SK-N-SH (cell line): Measurements from ENCODE around the gene KLHDC7A. TPM values are rescaled to one million over a fixed set of nuclear protein-coding genes. Genes with fewer than 3 reads are reported as not detected.

Source experiments
- CTCF ChIA-PET: fragments of 300-600, 350-600 bp; formaldehyde crosslinking; extraction: SDS; loops from one replicate; lab custom pipeline; 2021; lab: Yijun Ruan, JAX
- POLR2A ChIA-PET: fragments of 350-600 bp; sonication (Branson Sonifier 250); formaldehyde crosslinking; extraction: SDS; loops from one replicate; lab custom pipeline; 2020; ENCODE audit warnings: antibody characterized with exemption, inconsistent platforms; lab: Yijun Ruan, JAX
- DNase-seq: peaks from one replicate; pipeline ENCODE4 v3.0.0; 2012
- H2AFZ ChIP-seq: fragments of 200-600 bp; sonication (generic); 2 replicates; pipeline ENCODE4 v1.8.1; 2016; ENCODE audit warnings: antibody characterized with exemption, mild to moderate bottlenecking, low read depth
- H3F3A ChIP-seq: fragments of 200-600 bp; sonication (generic); replicated peaks from 2 replicates; pipeline ENCODE3; 2016; ENCODE audit warnings: antibody characterized with exemption, mild to moderate bottlenecking; ENCODE audit not compliant: insufficient read depth
- H3K27ac ChIP-seq, 2 experiments: fragments of 200-500 bp in 1 of 2; fragments of 200-600 bp in 1 of 2; sonication (Bioruptor generic) in 1 of 2; sonication (generic), shearing (Covaris generic) in 1 of 2; 2 replicates each; pipeline versions ENCODE4 v1.5.1 to v1.6.1; 2014 to 2016; ENCODE audit warnings: low read depth in 2 of 2, inconsistent platforms in 1 of 2, low read length in 1 of 2, mild to moderate bottlenecking in 1 of 2, mixed read lengths in 1 of 2
- H3K27me3 ChIP-seq: fragments of 200-600 bp; sonication (generic), shearing (Covaris generic); 2 replicates; pipeline ENCODE4 v1.6.1; 2016; ENCODE audit warnings: mixed run types; ENCODE audit not compliant: insufficient read depth
- H3K36me3 ChIP-seq, 2 experiments: fragments of 200-500 bp in 1 of 2; fragments of 200-600 bp in 1 of 2; sonication (Bioruptor generic) in 1 of 2; sonication (generic) in 1 of 2; replicated peaks in 1 of 2; 2 replicates each; pipeline versions ENCODE3 to v1.5.1; 2014 to 2016; ENCODE audit warnings: low read length in 1 of 2, mild to moderate bottlenecking in 1 of 2; ENCODE audit not compliant: insufficient read depth in 2 of 2, control insufficient read depth in 1 of 2
- H3K4me1 ChIP-seq, 2 experiments: fragments of 200-500 bp in 1 of 2; fragments of 200-600 bp in 1 of 2; sonication (Bioruptor generic) in 1 of 2; sonication (generic), shearing (Covaris generic) in 1 of 2; 2 replicates each; pipeline versions ENCODE4 v1.5.1 to v1.6.1; 2014 to 2016; ENCODE audit warnings: low read depth in 1 of 2, low read length in 1 of 2, mixed run types in 1 of 2; ENCODE audit not compliant: insufficient read depth in 2 of 2, control insufficient read depth in 1 of 2
- H3K4me2 ChIP-seq: fragments of 200-600 bp; sonication (generic), shearing (Covaris generic); 2 replicates; pipeline ENCODE4 v1.6.1; 2017; ENCODE audit warnings: mixed run types
- H3K4me3 ChIP-seq, 2 experiments: fragments of 200-500 bp in 1 of 2; fragments of 200-600 bp in 1 of 2; sonication (Bioruptor generic) in 1 of 2; sonication (generic), shearing (Covaris generic) in 1 of 2; 2 replicates each; pipeline versions ENCODE4 v1.5.1 to v1.8.1; 2014 to 2016; ENCODE audit warnings: low read depth in 2 of 2, inconsistent platforms in 1 of 2, low read length in 1 of 2, mild to moderate bottlenecking in 1 of 2, mixed read lengths in 1 of 2, moderate library complexity in 1 of 2
- H3K79me2 ChIP-seq: fragments of 200-600 bp; sonication (generic); 2 replicates; pipeline ENCODE4 v1.8.1; 2017; ENCODE audit warnings: mild to moderate bottlenecking; ENCODE audit not compliant: insufficient read depth
- H3K9ac ChIP-seq: fragments of 200-600 bp; sonication (generic); 2 replicates; pipeline ENCODE4 v1.6.1; 2017; ENCODE audit warnings: mixed run types
- H3K9me2 ChIP-seq: fragments of 200-600 bp; sonication (generic); 2 replicates; pipeline ENCODE4 v1.6.1; 2017; ENCODE audit warnings: mixed run types
- H3K9me3 ChIP-seq: fragments of 200-600 bp; sonication (generic); 2 replicates; pipeline ENCODE4 v1.6.1; 2017; ENCODE audit warnings: mixed run types, mild to moderate bottlenecking, moderate library complexity
- H4K20me1 ChIP-seq: fragments of 200-600 bp; sonication (generic); 2 replicates; pipeline ENCODE4 v1.6.1; 2017; ENCODE audit warnings: mild to moderate bottlenecking, mixed run types; ENCODE audit not compliant: insufficient read depth
- CHD2 ChIP-seq: fragments of 150-350 bp; IDR thresholded peaks from 2 replicates; pipeline ENCODE4 v1.6.1; 2018; ENCODE audit warnings: low read length; ENCODE audit not compliant: partially characterized antibody
- EP300 ChIP-seq, 2 experiments: IDR thresholded peaks; 2 replicates each; pipeline versions ENCODE4 v1.4.0 to v1.6.1; 2012; ENCODE audit warnings: borderline replicate concordance in 1 of 2, low read depth in 1 of 2, low read length in 1 of 2
- EZH2phosphoT487 ChIP-seq: fragments of 200-600 bp; sonication (generic); IDR thresholded peaks from 2 replicates; pipeline ENCODE4 v1.6.1; 2017; ENCODE audit warnings: low read depth, mixed run types, mild to moderate bottlenecking, antibody characterized with exemption, moderate library complexity, borderline replicate concordance
- FOXJ3 ChIP-seq: sonication (generic); formaldehyde crosslinking; IDR thresholded peaks from 2 replicates; pipeline ENCODE4 v1.5.1; 2020; ENCODE audit warnings: mild to moderate bottlenecking, missing genetic modification reagents
- FOXM1 ChIP-seq: IDR thresholded peaks from 2 replicates; pipeline ENCODE4 v1.4.0; 2012; ENCODE audit warnings: low read depth, mild to moderate bottlenecking
- GABPA ChIP-seq: IDR thresholded peaks from 2 replicates; pipeline ENCODE4 v1.4.0; 2012; ENCODE audit warnings: low read depth, mild to moderate bottlenecking
- IRF3 ChIP-seq: fragments of 150-350 bp; IDR thresholded peaks from 2 replicates; pipeline ENCODE4 v1.6.1; 2016; ENCODE audit warnings: mild to moderate bottlenecking, low read depth, low read length
- JUND ChIP-seq: IDR thresholded peaks from 2 replicates; pipeline ENCODE4 v1.4.0; 2012
- MEF2A ChIP-seq: IDR thresholded peaks from 2 replicates; pipeline ENCODE4 v1.4.0; 2012; ENCODE audit warnings: low read depth, borderline replicate concordance
- NFIC ChIP-seq: IDR thresholded peaks from 2 replicates; pipeline ENCODE4 v1.4.0; 2012; ENCODE audit warnings: borderline replicate concordance
- NRF1 ChIP-seq: IDR thresholded peaks from 2 replicates; pipeline ENCODE4 v1.6.1; 2012; ENCODE audit warnings: low read depth, mild to moderate bottlenecking, low read length
- POLR2AphosphoS5 ChIP-seq: IDR thresholded peaks from 2 replicates; pipeline ENCODE4 v1.6.1; 2012; ENCODE audit warnings: low read depth, low read length
- RAD21 ChIP-seq: IDR thresholded peaks from 2 replicates; pipeline ENCODE4 v1.6.1; 2012; ENCODE audit warnings: mild to moderate bottlenecking, low read length
- REST ChIP-seq: IDR thresholded peaks from 2 replicates; pipeline ENCODE4 v1.6.1; 2012; ENCODE audit warnings: mild to moderate bottlenecking, low read depth, low read length, moderate library complexity
- RFX5 ChIP-seq: IDR thresholded peaks from 2 replicates; pipeline ENCODE4 v1.6.1; 2012; ENCODE audit warnings: mild to moderate bottlenecking, improper control_type of control experiment, low read length
- RXRA ChIP-seq: IDR thresholded peaks from 2 replicates; pipeline ENCODE4 v1.4.0; 2012; ENCODE audit warnings: low read depth, mild to moderate bottlenecking, borderline replicate concordance
- TAF1 ChIP-seq: IDR thresholded peaks from 2 replicates; pipeline ENCODE4 v1.6.1; 2012; ENCODE audit warnings: low read depth, mild to moderate bottlenecking, low read length, moderate library complexity, borderline replicate concordance
- TEAD4 ChIP-seq: IDR thresholded peaks from 2 replicates; pipeline ENCODE4 v1.4.0; 2012; ENCODE audit warnings: mild to moderate bottlenecking, borderline replicate concordance; ENCODE audit not compliant: insufficient read depth
- USF1 ChIP-seq: IDR thresholded peaks from 2 replicates; pipeline ENCODE4 v1.4.0; 2012; ENCODE audit warnings: low read depth, borderline replicate concordance
- WGBS: methylation state at CpG from one replicate; pipeline ENCODE4 v1.1.6; 2017; ENCODE audit warnings: low lambda C conversion rate; 5-methylcytosine and 5-hydroxymethylcytosine counted together
- polyA plus RNA-seq, 3 experiments: library from polyadenylated mRNA; depleted of rRNA; stranded (reverse); fragments of >200 nt; gene quantifications; 2 replicates each; pipeline ENCODE4 v1.2.3, GENCODE V29; 2012
- TF ChIP-seq, protein P1 (sequence below): IDR thresholded peaks from 2 replicates; pipeline ENCODE4 v1.4.0; 2012; ENCODE audit warnings: low read depth
- TF ChIP-seq, protein P2 (sequence below): IDR thresholded peaks from 2 replicates; pipeline ENCODE4 v1.4.0; 2012; ENCODE audit warnings: low read depth, borderline replicate concordance

Gene KLHDC7A
- polyA plus RNA-seq, 1 of the 3 experiments (the other 2 are of a cell fraction): not detected

DNA sequence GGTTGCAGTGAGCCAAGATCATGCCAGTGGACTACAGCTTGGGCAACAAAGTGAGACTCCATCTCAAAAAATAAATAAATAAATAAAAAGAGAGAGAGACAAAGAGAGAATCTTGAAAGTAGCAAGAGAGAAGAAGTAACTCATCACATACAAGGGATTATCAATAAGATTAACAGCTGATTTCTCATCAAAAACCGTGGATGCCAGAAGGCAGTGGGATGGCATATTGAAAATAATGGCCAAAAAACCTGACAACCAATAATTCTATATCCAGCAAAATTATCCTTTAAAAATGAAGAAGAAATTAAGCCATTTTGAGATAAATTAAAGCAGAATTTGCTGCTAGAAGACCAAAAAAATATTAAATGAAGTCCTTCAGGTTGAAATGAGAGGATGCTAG, 35.7 kb downstream of the KLHDC7A start (continued):
- no peak for TF ChIP-seq IRF3
- TF ChIP-seq FOXJ3 (CRISPR knock-in tag): no peak

DNA sequence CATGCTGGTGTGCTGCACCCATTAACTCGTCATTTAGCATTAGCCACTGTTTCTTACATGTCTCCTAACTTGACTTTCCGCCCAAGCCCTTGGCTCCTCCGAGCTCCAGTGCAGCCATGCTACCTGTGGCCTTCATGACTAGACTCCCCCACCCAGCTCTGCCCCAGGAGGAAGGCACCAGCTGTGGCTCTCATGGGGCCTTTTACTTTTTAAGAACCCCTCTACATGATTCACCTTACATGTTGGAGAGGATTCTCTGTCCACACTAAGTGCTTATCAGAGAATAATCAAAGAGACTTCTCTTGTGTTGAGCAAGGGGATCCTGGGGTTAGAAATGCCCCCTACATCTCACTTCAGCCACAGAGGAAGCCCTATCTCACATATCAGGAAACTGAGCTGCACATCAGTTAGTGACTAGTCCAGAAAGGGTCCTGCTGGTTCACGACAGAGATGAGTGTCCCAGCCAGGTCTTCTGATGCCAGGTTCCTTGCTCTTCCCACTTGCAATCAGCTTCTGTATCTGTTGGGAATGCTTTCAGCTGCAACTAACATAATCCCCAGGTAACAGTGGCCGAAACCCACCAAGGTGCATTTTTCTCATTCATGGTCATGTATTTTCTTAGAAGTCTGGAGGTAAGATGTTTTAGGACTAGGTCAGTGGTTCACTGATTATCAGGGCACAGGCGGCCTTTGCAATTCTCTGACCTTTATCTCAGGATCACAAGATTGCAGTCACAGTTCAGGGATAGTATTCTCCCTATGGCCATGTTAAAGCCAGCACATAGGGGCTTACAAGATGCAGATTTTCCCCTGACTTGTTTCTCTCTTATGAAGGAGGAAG, 45.9 kb downstream of the KLHDC7A start:
- 15% methylated on average over 5 of the region's 6 CpGs for WGBS
- no peak overlapping the region for H3K4me3 ChIP-seq
- no peaks in the 10 kb centered on the region for H3K9me3 ChIP-seq
- H3K27me3 ChIP-seq: no peaks in the 10 kb centered on the region
- TF ChIP-seq RXRA: no peak
- no peak for TF ChIP-seq JUND
- TF ChIP-seq RAD21: no peak
- no peak for TF ChIP-seq REST
- TF ChIP-seq GABPA: no peak
- TF ChIP-seq, protein P1, sequence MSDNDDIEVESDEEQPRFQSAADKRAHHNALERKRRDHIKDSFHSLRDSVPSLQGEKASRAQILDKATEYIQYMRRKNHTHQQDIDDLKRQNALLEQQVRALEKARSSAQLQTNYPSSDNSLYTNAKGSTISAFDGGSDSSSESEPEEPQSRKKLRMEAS: no peak
- TF ChIP-seq CHD2: no peak
- TF ChIP-seq TEAD4: no peak
- TF ChIP-seq POLR2AphosphoS5: no peak
- no peak for TF ChIP-seq USF1
- TF ChIP-seq RFX5: no peak
- no peak for TF ChIP-seq EZH2phosphoT487
- no peak for TF ChIP-seq NRF1
- no peak for TF ChIP-seq NFIC
- no peak for TF ChIP-seq MEF2A
- TF ChIP-seq FOXJ3 (CRISPR knock-in tag): no peak
- TF ChIP-seq EP300 (IDR thresholded peaks at IDR 0.05; ENCODE audit: borderline replicate concordance in 1 of 2, low read depth in 1 of 2, low read length in 1 of 2): no peak
- no peak for TF ChIP-seq FOXM1
- TF ChIP-seq, protein P2, sequence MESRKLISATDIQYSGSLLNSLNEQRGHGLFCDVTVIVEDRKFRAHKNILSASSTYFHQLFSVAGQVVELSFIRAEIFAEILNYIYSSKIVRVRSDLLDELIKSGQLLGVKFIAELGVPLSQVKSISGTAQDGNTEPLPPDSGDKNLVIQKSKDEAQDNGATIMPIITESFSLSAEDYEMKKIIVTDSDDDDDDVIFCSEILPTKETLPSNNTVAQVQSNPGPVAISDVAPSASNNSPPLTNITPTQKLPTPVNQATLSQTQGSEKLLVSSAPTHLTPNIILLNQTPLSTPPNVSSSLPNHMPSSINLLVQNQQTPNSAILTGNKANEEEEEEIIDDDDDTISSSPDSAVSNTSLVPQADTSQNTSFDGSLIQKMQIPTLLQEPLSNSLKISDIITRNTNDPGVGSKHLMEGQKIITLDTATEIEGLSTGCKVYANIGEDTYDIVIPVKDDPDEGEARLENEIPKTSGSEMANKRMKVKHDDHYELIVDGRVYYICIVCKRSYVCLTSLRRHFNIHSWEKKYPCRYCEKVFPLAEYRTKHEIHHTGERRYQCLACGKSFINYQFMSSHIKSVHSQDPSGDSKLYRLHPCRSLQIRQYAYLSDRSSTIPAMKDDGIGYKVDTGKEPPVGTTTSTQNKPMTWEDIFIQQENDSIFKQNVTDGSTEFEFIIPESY: no peak
- TF ChIP-seq TAF1: no peak
- no peak for DNase-seq
- POLR2A ChIA-PET: no interaction called here
- H3F3A ChIP-seq: no peaks in the 10 kb centered on the region
- no peak overlapping the region for H2AFZ ChIP-seq
- no peaks in the 10 kb centered on the region for H3K79me2 ChIP-seq
- H4K20me1 ChIP-seq: no peaks in the 10 kb centered on the region
- H3K9ac ChIP-seq: no peak overlapping the region
- no peaks in the 10 kb centered on the region for H3K36me3 ChIP-seq
- no peaks in the 10 kb centered on the region for H3K9me2 ChIP-seq
- CTCF ChIA-PET: interaction anchor here (0.6 to 2.5 kb wide), 7 partner anchors 10 to 297 kb away, joined by 3 to 9 read pairs (median 3); no protein-coding TSS in a partner anchor
- H3K27ac ChIP-seq: no peak overlapping the region
- no peak overlapping the region for H3K4me2 ChIP-seq
- H3K4me1 ChIP-seq: peaks cover 0 to 3% of the 10 kb centered on the region in 2 experiments; a peak in 1 of 4 replicates
